GM19455 (cell line): ENCODE data around the gene FAM47A.

ENCODE experiments used
- ATAC-seq: cut with Tn5 transposase; IDR thresholded peaks from one replicate; pipeline ENCODE4 v1.9.1; 2021; ENCODE audit not compliant: unreplicated experiment

The FAM47A gene

GRCh38 chrX:34132028-34132427, at the start of gene FAM47A:
Gene FAM47A, minus strand, starts transcription at chrX:34132314. Its CDS starts 36 bp downstream, at chrX:34132278.
- ATAC-seq = no peak

DNA sequence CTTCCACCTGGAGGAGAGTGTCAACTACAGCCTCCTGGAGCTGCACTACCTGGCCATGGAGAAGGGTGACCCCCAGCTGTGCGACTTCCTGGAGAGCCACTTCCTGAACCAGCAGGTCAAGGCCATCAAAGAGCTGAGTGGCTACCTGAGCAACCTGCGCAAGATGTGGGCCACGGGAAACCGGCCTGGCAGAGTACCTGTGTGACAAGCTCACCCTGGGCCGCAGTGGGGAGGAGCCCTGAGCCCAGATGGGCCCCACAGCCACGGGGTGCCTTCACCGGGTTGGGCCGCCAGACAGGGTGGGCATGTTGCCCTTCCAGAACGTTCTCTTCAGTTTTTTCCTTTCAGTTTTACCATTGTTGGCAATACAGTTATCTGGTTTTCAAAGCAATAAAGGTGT, 15.2 kb upstream of the FAM47A start:
- no peak for ATAC-seq

- ATAC-seq = no peak
Measured at GRCh38 chrX:34146906-34147305, 14.8 kb upstream of the FAM47A start.

GRCh38 chrX:34144246-34144645, 12.1 kb upstream of the FAM47A start:
- no peak for ATAC-seq

DNA sequence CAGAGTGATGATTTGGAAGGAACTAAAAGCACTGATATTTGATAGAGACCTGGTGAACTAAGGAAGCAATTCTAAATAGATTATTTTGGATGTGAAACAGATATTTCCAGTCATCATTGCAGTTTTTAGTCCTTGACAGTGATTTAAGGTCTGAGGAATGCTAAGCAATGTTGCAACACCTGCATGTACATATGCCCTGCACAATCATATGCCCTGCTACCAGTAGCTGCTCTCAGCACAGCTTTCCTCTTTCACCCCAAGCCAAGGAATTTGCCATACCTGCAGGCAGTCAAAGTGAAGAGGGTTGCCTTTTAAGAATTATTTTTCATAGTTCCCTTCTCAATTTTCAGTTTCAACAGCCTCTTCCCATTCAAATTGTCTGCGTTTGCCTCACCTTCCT, 8.7 kb upstream of the FAM47A start:
- ATAC-seq = no peak

- ATAC-seq = no peak
Measured at GRCh38 chrX:34130980-34131744, 952 bp downstream of the FAM47A start.

DNA sequence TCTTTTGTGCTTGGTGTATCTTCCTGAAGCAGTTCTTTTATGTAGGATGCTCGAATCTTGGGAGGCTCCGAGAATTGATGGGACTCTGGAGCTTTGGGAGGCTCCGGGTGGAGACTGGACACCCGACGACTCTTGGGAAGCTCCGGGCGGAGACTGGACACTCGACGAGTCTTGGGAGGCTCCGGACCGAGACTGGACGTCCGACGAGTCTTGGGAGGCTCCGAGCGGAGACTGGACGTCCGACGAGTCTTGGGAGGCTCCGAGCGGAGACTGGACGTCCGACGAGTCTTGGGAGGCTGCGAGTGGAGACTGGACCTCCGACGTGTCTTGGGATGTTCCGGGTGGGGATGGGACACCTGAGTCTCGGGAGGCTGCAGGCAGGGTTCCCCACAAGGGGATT, 1.6 kb downstream of the FAM47A start:
- no peak for ATAC-seq

GRCh38 chrX:34126011-34126410, 6.1 kb downstream of the FAM47A start:
- ATAC-seq = no peak

DNA sequence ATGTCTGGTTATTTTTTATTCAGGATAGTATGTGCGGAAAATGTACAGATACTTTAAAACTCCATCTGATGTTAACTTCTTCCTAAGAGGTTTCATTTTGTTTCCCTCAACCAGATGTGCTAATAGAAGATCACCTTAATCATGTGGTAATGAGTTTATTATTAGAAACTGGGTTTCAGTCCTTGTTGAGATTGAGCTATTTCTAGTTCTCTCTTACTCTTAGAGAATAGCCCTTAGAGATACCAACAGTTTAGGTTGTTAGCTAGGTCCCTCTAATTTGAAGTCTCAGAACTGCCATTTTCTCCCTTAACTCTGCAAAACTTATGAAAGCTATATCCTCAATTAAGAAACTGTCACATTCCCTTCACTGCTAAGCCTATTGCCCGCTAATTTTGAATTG, 13.0 kb downstream of the FAM47A start:
- no peak for ATAC-seq

DNA sequence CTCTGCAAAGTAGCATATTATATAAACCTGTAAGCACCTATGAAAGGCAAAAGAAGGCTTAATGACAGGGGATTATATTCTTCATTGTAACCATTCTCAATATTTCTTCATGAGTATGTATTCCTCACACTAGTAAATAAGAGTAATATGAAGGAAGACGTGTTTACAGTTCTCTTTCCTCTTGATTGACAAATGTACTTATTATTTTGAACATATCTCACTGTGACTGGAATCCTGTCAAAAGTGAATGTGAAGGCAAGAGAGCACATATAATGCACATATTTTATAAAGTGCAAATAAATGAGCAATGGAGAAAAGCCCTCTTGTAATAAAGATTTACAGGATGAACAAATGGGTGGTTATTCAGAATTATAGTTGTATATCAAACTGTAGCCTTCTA, 19.7 kb downstream of the FAM47A start:
- ATAC-seq = no peak
